LNCaP clone FGC (cell line): ENCODE results near the gene MUL1.
A peak's percentile ranks its signal among the peaks of the same experiment; 100 is the strongest.

Source experiments
- DNase-seq: peaks from one replicate; pipeline ENCODE4 v3.0.0-alpha.2; 2011; ENCODE audit warnings: low read depth
- H3K4me3 ChIP-seq: 2 replicates; pipeline ENCODE4 v1.5.1; 2011; ENCODE audit warnings: mild to moderate bottlenecking, low read depth, low read length, control low read depth
- TF ChIP-seq, protein P1 (sequence below): IDR thresholded peaks from 2 replicates; pipeline ENCODE4 v1.5.1; 2012; ENCODE audit warnings: mild to moderate bottlenecking; ENCODE audit not compliant: control insufficient read depth, insufficient read depth; ENCODE audit errors: extremely low read depth

The MUL1 gene

DNA sequence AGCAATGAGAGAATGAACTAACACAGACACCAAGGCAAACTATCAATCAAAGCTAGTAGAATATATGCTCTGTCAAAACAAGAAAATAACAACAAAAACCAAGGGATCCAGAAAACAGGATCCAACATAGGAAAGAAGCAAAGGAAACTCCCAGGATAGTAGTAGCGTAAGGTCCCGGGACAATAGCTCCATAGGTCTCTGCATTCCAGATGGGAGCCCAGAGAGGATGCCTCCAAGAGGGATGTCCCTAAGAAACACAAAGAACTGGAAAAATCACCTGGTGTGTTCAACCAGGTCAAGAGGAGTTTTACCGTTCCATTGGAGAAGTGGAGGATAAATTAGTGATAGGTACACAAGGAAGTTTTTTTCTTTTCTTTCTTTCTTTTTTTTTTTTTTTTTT is 38.7 kb upstream of the MUL1 start:
- DNase-seq: no peak
- H3K4me3 ChIP-seq: no peak overlapping the region
- TF ChIP-seq, protein P1, sequence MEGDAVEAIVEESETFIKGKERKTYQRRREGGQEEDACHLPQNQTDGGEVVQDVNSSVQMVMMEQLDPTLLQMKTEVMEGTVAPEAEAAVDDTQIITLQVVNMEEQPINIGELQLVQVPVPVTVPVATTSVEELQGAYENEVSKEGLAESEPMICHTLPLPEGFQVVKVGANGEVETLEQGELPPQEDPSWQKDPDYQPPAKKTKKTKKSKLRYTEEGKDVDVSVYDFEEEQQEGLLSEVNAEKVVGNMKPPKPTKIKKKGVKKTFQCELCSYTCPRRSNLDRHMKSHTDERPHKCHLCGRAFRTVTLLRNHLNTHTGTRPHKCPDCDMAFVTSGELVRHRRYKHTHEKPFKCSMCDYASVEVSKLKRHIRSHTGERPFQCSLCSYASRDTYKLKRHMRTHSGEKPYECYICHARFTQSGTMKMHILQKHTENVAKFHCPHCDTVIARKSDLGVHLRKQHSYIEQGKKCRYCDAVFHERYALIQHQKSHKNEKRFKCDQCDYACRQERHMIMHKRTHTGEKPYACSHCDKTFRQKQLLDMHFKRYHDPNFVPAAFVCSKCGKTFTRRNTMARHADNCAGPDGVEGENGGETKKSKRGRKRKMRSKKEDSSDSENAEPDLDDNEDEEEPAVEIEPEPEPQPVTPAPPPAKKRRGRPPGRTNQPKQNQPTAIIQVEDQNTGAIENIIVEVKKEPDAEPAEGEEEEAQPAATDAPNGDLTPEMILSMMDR: no peak

DNA sequence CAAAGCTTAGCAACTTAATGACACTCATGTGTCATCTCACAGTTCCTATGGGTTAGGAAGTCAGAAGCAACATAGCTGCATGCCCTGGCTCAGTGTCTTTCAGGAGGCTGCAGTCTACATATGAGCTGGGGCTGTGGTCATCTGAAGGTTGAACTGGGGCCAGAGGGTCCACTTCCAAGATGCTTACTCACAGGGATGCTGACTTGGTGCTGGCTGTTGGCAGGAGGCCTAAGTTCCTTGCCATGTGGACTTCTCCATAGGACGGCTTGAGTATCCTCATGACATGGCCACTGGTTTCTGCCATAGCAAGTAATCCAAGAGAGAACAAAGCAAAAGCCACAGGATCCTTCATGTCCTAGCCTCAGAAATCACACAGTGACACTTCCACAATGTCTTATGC is 32.3 kb upstream of the MUL1 start:
- H3K4me3 ChIP-seq: no peak overlapping the region
- DNase-seq: no peak
- TF ChIP-seq, protein P1: no peak

DNA sequence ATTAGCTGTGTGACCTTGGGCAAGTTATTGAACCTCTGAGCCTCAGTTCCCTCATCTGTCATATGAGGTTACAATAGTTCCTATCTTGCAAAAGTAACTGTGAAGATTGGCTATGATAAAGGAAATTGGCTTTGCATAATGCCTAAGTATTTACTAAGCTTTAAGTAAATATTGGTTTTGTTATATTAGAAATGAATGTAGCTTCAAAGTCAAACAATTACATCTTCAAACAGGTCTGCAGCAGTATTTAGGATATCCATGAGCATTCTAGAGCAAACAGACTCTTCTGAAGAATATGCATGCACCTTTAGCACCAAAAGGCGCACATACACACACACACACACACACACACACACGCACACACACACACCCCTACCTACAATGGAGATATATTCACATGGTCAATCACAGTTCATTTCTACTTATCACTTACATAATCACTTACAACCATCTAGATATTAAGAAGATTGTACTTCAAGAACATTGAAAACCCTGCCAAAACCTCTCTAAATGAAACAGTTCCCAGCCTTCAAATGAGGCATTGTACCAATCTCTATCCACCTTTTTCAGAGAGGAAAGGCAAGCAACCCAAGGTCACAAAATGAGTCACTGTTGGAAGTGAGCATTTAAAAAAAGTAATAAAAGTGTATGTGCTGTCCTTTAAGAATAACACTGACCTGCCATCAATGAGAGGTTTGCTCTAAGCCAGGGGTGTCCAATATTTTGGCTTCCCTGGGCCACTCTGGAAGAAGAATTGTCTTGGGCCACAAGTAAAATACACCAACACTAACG is 31.0 kb upstream of the MUL1 start:
- DNase-seq: peak; percentile 59
- H3K4me3 ChIP-seq: no peak overlapping the region
- TF ChIP-seq, protein P1: no peak

DNA sequence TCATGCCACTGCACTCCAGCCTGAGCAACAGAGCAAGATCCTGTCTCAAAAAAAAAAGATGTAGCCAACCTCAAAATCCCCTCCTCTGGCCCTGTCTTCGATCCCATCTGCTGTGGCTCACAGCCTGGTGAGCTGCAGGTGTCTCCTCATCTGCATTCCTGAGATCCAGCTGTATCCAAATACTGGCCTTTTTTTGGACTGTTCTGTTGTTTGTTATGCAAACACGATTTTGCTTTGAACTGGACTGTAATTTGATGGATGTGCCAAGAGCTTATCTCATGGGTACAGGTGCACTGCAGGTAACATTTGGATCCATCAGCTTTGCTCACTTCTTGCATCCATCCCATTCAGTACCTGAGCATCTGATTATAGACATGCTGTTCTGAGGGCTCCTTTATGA is 30.3 kb upstream of the MUL1 start:
- no peak overlapping the region for H3K4me3 ChIP-seq
- TF ChIP-seq, protein P1: no peak
- peak; percentile 73 for DNase-seq

DNA sequence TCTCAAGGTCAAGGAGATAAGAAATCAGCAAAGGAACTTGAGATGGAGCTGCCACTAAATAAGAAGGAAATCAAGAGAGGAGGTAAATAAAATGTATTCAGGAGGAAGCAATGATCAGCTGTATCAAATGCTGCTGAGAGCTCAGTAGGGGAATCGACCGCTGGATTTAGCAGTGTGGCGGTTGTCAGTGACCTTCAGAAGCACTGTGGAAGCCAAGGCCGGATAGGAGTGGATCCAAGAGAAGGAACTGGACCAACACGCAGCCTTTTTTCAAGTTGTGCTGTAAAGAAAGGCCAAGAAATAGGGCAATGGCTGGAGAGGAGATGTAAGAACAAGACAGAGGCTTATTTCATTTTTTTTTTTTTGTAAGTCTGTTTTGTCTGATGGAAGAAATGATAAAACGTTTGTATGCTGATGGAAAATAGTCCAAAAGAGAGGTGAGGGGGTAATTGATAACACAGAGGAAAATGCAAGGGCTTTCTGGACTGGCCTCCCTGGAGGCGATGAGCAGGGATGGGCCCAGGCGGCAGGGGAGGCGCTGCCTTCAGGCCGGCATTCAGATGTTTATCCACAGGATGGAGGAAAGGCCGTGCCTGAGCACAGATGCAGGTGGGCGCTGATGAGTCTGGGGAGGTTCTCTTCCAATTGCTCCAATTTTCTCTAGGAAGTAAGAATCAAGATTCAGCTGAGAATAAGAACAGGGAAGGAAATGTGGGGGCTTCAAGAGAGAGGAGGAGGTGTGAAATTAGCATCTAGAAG is 26.9 kb upstream of the MUL1 start:
- H3K4me3 ChIP-seq: no peak overlapping the region
- DNase-seq: no peak
- TF ChIP-seq, protein P1: no peak

DNA sequence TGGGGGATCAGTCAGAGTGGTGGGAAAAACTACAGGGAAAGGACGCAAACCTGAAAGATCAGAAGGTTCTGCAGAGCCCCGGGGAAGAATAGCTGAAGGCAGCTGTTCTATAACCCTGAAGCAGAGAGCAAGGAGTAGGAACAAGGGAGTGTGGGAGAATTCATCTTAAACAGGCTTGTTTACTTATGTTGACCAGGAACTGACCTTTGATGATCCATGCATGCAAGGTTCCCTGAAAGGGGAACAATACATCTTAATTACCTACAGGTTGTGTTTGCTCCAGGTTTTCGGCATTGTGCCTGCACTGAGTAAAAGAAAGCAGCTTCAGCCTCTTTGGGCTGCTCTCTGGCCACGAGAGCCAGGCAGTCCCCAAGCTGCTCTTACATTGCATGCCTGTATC is 25.7 kb upstream of the MUL1 start:
- no peak for DNase-seq
- TF ChIP-seq, protein P1: no peak
- no peak overlapping the region for H3K4me3 ChIP-seq
